Amniotic epithelial cell (primary cell): ENCODE results near the gene DSE.

ENCODE experiments used
- DNase-seq: peaks from one replicate; pipeline ENCODE4 v3.0.0-alpha.2; 2010; ENCODE audit warnings: low read depth

DSE gene

DNA sequence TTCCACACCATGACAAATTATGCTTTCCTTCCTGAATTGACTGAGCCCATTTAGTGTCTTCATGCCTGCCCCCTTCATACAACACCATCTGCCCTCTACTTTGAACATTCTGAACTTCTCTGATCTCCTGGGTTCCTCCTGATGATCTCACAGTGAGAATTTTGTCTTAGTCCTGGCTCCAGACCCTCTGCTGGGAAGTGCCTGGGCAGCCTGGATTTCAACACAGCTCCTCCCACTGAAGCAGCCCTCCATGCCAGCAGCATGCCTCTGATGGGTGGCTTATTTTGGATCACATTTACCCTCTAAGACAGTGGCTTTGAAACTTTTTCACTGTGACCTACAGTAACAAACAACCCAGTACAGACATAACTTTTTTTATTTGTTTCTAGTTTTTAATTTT lies 41.5 kb downstream of the DSE start:
- peak; percentile 40 for DNase-seq

DNA sequence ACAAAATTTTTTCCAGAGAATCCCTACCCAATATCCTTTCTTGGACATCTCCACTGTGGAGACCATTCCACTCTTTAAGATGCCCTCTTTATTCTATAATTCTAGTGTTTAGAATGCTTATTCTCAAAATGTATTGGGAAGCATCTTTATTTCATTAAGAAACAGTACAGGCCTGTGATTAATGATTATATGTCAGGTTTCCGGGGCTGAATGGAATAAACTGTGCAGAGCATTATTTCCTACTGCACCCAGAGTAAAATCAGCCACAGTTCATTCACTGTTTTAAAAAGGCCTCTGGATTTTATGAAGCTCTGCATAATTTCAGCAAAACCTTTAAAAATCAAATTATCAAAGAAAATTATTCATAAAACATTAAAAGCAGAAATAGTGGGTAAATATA lies 42.6 kb downstream of the DSE start:
- no peak for DNase-seq

DNA sequence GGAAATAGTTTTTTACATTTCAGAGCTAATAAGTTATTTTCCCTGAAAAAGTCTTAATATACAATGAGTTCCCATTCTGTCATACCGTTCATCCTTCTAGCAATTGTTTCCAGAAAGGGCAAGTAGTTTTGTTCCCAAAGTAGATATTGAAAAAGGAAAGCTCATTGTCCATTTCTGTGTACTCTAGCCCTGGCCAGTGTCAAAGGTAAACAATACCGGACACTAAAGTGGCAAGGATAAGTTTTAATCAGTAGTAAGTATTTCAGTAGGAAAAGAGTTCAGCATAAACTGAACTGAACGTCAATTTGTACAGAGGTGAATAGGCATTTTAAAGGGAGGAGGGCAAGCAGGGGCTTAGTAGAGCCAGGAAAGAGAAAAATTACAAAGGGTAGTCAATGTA lies 46.9 kb downstream of the DSE start:
- DNase-seq, result no peak

DNA sequence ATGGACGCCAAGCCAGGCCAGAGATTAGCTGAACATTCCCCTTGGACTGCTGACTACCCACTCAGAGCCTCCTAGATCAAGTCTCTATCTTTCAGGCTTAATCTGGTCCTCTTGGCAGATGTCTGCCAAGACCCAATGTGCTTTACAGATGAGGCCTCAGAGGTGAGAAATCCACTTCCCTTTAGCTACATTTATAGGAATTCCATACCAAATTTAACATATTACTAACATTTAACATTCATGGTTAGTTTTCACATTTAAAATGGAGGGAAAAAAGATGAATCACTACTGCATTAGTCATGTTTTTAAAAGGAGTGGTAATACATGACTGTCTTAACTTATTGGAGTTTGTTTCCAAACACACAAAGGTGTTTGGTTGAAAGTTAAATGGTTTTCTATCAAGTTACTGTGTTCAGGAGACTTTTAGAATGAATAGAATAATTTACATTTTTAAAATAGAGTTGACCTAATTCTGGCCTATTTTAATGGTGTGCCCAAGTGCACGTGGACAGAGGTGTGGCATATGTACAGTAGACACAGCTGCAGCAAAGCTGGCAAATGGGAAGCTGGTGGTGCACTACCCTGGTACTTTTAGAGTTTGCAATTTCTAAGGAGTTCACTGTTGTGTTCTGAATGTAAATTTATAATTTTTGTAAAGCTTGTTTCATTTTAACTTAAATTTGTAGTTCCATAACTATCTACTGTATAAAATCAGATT lies 48.5 kb downstream of the DSE start:
- peak; percentile 31 for DNase-seq

DNA sequence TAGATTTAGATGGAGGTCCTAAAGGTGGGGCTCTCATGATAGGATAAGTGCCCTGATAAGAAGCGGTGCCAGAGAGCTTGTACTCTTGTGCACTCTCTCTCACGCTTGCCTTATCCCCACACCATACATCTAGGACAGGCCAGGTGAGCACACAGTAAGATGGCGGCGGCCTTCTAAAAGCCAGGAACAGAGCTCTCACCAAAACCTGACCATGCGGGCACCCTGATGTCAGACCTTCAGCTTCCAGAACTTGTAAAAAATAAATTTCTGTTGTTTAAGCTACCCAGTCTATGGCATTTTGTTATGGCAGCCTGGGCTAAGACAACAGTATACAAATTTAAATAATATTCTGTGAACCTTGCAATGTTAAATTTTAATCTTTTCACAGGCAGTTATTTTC lies 49.6 kb downstream of the DSE start:
- DNase-seq, result no peak

DNA sequence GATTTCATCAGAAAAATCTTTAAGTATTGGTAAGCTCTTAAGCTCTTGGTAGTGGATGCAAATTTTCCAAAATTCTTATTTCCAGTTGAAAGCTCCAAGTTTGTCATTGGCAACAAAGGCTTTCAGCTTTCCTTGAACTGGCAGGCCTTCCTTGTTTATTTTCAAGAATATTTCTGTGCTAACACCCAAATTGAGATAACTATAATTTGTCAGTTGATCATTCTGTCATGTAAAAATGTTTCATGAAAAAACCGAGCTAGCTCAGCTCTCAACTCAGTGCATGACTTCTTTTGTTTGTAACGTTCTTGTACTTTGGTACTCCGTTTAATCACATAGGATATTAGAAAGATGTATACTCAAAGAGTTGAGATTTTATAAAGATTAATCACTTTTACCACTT lies 51.5 kb downstream of the DSE start:
- peak; percentile 28 for DNase-seq

DNA sequence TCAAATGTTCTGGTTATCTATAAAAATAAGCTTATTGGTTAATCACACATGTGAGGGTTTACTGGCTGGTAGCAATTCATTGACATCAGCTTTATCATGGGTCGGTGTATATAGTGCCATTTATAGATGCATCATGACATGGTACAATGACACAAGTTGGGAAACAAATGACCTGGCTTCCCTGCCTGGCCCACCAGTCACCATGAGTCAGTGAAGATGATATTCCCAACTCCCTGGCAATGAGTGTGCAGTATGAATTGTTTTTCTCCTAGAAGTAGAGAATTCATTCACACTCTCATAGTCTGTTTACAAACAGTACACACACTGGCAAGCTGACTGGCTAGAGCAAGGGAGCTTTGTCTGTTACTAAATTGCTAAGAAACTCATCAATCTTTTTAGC lies 53.3 kb downstream of the DSE start:
- peak; percentile 40 for DNase-seq

DNA sequence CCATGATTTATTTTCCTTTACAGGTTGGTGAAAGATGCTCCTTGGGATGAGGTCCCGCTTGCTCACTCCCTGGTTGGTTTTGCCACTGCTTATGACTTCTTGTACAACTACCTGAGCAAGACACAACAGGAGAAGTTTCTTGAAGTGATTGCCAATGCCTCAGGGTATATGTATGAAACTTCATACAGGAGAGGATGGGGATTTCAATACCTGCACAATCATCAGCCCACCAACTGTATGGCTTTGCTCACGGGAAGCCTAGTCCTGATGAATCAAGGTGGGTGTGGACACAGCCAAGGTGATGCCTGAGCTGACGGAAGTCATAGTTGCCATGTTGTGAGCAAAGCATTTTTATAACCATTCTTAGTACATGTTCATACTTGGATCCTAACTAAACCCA lies 55.8 kb downstream of the DSE start:
- no peak for DNase-seq

DNA sequence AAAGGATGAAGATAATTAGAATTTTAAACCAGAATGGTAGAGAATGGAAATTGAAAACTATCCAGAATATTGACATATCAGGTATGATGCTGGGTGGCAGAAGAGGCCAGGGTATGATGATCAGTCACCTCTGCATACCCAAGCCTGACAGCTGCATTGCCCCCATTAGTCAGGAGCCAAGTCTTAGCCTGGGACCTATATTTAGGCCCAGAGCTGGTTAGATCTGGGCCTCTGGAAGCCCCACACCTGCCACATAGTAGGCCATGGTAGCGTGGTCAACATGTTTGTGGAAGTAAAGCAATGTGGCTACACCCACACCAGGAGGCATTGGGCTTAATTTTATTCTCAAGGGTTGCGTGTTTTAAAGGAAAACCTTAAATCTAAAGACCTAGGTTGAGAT lies 58.4 kb downstream of the DSE start:
- no peak for DNase-seq

DNA sequence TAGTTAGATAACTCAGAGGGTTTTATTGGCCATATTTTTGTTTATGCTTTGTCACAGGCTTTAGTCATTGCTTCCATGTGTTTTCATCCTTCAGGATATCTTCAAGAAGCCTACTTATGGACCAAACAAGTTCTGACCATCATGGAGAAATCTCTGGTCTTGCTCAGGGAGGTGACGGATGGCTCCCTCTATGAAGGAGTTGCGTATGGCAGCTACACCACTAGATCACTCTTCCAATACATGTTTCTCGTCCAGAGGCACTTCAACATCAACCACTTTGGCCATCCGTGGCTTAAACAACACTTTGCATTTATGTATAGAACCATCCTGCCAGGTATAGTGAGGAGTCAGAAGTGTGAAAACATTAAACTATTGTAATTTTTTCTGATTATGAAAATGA lies 60.1 kb downstream of the DSE start:
- DNase-seq, result no peak

DNA sequence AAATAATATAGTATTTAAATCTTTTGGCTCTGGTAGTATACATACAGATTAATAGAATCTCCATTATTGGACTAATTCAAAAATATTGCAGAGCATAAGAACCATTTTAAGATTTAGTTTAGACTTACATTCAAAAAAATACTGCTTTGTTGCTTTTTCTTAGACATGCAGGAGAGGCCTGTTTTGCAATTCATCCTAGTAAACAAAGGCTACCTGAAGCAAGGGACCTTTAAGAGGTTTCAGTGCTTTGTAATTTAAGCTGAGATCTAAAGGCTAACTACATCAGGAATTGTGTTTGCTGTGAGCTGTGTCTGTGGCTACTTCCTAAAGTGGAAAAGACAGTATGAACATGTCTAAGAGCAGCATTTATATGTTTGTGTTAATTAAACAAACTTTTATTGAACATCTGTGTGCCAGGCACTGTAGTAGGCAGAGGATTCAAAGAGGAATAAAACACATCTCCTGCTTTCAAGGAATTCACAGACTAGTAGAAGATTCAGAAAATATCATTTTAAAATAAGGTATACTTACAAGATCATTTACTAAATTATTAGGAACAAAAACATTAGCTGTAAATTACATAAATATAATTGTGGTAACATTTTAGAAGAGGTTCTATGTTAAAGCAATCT lies 61.3 kb downstream of the DSE start:
- DNase-seq, result no peak

DNA sequence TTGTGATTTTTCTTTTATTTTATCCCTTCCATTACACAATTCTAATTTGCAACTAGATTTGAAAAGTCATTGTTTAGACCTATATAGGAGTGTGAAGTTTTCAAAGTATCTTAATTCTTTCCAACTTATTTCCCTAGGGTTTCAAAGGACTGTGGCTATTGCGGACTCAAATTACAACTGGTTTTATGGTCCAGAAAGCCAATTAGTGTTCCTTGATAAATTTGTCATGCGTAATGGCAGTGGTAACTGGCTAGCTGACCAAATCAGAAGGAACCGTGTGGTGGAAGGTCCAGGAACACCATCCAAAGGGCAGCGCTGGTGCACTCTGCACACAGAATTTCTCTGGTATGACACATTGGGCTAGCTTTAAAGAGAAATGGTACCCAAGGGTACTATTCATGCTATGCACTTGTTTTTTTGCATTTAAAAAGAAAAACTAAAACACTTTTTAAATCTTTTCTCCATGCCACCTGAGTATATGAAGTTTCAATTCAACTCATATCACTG lies 62.5 kb downstream of the DSE start:
- DNase-seq, result no peak

DNA sequence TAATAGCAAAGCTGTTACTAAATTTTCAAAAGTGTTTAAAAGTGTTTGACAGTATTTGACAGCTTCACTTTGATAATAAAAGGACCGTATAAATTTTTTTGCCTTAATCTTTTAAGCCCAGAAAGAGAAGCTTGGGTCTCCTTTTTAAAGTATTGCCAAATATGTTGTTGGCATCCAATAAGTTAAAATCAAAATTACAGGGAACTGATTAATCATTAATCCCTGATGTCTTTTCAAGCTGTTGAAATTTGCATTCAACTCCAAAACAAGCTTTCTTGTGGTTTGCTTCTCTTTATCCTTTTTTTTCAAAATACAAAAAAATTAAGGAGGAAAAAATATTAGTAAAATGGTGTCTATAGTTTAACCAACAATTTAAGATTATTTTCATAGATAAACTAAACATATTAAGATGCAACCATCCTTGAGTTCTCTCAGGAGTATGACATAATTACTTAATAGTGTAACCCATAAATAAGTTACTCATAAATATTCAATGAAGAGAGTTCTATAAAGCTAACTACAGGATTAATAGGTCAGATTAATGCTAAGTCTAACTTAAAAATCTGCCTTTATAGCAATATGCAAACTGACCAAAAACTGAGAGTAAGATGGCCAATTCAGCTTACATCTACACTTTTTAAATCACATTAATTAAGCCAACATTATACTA lies 63.4 kb downstream of the DSE start:
- DNase-seq, result no peak

DNA sequence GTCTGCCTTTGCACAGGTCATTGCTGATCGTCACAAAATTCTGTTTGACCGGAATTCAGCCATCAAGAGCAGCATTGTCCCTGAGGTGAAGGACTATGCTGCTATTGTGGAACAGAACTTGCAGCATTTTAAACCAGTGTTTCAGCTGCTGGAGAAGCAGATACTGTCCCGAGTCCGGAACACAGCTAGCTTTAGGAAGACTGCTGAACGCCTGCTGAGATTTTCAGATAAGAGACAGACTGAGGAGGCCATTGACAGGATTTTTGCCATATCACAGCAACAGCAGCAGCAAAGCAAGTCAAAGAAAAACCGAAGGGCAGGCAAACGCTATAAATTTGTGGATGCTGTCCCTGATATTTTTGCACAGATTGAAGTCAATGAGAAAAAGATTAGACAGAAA lies 65.8 kb downstream of the DSE start:
- no peak for DNase-seq

DNA sequence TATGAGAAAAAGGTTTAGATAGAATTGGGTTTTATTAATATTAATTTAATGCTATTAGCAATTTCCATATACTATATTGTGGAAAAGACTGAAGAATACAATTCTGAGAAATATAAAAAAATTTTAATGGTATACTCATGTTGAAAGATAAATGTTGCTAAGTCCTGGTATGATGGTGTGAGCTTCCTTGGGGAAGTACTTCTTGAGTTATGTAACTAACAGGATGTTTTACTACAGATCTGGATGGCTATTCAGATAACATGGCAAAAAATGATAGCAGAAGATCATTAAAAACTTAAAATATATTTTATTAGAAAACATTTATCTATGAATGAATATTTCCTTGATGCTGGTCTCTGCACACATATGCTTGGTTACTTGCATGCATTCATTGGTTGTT lies 66.9 kb downstream of the DSE start:
- no peak for DNase-seq

DNA sequence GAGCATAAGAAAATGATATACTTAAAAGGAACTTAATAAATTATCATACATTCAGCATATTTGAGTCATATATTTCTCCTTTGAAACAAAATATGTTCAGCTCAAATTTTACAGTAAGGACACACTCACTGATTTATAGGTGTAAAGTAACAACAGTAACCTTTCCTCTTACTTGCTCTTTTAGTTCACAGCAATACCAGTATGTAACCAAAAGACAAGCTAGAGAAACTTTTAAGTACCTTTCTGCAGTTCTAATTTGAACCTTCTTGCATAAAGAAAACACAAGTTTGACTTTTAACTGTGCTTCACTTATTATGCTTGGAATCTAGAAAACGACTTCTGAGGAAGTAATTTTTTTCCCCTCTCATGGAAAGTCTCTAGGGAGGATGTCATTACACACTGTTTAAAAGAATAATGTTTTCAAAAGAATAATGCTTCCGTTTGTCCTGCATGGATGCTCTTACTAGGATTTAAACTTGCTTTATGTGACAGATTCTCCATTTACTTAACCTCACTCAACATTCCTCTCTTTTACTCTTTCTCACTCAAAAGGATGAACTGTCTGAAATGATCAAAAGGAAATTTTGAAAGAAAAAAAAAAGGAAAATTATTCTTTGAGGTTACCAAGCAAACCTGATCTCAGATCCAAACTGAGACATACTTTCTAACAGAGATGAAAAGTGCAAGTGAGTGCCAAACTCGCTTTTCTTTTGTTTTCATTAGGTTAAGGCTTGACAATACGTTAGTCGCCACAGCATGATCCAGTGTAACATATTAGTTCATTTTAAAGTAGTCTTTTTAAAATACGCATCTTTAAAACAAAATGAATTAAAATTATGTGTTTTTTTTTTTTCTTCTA lies 68.1 kb downstream of the DSE start:
- DNase-seq, result no peak

DNA sequence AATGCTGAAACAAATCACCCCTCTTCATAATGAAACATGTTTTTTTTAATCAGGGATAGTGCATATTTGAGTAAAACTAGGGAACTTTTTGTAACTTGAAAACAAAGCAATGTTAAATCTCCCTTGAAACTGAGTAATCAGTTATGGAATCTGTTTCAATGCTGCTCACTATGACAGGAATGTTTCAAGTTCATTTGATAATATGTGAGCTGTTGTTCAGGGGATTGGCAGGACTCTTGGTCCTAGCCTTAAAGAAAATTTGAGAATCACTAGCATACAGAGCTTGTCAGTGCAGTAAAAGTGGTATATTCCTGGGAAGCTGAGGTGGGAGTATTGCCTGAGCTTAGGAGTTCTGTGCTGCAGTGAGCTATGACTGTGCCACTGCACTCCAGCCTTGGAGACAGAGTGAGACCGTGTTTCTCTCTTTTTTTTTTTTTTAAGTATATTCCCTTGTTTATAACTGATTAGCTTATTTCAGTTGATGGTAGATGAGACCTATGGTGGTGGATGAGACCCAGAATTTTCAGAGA lies 68.8 kb downstream of the DSE start:
- DNase-seq, result peak; percentile 58

DNA sequence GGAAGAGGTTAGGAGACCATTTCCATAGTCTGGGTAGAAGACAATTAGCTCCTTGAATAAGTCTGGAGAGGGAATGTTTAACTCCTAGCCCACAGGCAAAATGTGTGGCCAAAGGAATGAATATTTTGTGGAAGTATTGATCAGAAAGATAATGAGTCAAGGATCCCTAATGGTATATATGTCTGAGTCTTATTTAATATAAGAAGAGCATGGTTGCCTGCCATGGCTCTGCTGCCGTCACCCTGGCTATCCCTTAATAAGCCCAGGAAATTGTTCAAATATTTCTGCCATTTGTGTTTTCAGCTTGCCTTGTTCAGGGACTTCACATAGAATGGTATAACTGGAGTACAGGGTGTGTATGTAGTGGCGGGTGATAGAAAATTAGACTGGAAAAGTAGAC lies 72.4 kb downstream of the DSE start:
- no peak for DNase-seq

DNA sequence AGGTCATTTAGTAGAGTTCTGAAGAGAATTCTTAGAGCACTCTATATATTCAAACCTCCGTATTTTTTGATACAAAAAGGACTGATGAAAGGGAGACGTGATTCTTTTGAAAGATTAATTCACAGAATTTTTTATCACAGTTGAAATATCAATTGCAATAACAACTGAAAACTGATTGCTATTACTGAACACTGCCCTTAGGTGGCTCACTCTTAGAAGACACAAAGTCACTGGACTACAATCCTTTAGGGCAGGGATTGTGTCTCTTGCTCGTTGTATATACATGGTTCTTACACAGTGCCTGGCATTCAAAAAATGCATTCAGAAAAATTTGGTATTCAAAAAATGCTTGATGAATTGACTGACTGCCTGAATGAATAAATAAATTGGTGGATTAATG lies 73.3 kb downstream of the DSE start:
- peak; percentile 48 for DNase-seq

DNA sequence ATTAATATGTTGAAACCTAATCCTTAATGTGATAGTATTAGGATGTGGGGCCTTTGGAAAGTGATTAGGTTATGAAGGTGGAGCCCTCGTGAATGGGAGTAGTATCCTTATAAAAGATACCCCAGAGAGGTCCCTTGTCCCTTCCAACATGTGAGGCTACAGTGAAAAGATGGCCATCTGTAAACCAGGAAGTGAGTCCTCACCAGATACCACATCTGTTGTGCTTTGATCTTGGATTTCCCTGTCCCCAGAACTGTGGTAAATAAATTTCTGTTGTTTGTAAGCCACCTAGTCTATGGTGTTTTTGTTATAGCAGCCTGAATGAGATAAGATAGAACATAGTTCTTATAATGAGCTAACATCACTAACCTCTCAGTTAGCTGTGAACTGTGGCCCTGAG lies 73.8 kb downstream of the DSE start:
- no peak for DNase-seq

DNA sequence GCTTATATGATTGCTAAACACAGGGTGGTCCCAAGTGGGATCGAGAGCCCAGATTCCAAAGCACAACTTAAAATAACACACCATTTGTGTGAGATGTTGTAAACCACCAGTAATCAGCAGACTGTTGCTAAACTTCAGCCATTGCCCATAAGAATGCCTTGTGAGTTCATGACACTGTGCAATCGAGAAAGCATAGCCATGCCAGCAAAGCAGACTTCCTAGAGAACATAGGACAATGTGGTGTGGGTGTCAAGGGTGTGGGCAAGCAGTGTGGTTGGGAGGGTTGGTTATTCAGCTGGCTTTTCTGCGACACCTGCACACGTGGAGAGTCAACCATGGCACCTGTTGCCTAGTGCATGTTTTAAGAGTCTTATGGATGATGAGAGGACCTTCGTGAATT lies 74.4 kb downstream of the DSE start:
- DNase-seq, result peak; percentile 46

DNA sequence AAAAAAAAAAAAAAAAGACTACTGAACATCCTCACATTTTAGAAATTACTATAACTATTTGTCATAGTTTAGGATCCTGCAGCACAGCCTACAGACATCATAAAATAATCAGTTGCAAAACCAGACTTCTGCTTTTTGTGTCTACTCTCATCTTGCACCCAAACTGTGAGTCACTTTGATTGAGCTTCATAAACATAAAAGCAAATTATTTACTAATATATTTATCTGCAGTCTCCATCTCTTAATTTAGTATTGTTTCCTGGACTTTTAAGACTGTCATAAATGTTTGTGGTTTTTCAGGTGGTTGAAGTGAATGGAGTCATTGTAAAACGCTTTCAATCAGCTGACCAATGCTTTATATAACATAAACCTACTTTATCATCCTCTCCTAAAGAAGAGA lies 75.7 kb downstream of the DSE start:
- peak; percentile 64 for DNase-seq
